ENCODE measurements around the gene FAIM2.

Gene FAIM2

DNA sequence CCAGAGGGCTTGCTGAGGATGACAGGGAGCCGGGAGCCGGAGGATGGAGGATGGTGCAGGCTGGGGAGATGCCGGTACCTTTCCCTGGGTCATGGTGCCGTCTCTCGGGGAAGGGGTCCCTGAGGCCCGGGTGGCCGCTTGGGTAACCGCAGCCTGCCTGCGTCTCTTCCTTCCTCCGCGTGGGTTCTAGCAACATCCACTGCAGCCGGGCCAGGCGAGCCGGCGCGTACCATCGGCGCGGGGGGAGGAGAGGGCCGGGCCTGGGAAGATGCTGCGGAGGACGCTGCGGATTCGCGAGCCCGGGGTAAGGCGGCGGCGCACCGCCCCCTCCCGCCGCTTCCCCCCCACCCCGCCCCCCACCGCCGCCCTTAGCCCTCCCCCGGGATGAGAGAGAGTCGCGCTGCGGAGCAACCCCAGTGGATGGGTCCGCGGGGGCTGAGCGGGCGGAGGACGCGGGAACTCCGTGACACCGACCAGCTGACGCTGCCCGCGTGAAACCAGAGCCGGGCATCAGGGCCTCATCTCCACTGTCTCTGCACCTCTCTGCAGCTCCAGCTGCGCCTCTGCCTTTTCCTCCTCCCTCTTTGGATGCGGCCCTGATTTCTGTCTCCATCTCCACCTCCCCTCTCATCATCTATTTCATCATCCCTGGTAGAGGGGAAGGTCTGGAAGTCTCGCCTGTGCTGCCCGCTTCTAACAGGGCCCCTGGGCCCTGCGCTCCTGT, at the start of gene FAIM2:
Gene FAIM2 (minus strand): TSS at position 201 of the 724 bp plus-strand sequence. CDS start 108 bp downstream, at position 93.
- no peak for DNase-seq

DNA sequence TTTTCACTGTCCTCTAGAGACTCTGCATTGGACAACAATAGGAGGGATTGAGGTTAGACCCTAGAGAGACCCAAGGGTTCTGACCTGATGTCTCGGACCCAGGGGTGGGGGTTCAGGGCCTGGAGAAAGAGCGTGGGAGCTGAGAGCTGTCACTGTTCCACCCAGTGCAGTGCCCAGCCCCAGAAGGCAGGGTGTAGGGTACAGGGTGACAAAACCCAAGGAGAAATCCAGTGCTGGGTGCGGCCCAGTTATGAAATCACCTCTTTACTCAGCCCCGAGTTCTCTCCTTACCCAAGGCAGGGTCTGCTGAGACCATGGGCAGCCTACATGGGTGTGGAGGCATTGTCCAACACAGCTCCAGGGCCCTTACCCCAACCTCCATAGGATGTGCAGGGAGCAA, 49.5 kb upstream of the FAIM2 start:
- DNase-seq: no peak

DNA sequence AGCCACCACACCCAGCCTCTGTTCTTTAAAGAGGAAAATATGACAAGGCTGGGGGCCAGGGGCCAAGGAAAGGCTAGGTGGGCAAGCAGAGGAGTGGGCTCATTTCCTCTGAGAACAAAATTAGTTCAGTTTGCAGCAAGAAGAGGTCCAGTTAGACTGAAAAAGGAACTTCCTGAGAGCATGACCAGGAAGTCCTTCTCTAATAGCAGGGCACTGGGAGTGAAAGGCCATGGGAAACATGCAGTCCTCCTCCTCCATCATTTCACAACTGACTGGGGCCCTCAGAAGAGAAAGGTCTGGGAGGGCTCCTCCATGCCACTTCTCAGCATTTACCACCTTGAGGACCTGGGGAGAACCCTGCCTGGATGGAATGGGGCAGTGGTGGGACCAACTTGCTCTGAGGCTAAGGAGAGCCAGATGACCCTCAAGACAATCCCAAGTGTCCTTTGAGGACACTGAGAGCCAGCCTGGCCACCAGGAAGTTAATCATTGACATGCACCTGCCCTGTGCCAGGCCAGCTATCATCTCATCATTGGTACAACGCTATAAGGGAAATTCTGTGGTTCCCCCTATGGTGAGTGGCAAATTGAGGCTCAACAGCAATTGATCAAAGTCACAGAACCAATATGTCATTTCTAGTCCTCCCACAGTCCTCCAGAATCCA, 48.8 kb upstream of the FAIM2 start:
- no peak for DNase-seq

DNA sequence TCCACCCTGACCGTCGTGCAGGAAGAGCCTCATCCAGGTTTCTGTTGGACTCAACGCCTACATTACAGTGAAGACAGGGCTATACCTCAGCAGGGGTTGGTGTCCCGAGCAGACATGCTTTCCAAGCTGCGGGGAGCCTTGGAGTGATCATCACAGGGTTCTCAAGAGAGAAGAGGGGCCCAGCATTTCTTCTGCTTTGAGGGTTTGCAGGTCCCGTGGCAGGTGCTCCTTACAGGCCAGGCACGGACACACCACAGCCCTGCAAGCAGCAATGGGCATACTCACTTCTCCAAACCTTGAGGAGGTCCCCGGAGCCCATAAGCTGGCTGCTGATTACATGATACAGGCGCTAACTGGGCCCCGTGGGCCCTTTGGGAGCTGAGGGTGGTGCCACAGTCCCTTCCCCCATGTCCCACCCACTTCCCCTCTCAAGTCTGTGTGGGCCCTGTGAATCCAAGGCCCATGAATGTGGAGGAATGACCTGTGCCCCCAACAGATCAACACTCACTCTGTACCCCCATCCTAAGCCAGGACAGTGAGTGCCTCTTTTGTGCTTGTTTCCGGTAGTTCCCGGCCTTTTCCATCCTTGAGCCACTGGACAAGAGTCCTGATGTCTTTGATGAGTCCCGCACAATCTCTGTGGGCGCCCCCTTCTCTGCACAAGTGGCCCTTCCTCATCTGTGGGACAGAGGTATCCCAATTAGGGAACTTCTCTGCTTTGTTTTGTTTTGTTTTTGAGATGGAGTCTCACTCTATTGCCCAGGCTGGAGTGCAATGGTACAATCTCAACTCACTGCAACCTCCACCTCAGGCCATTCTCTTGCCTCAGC, 47.9 kb upstream of the FAIM2 start:
- no peak for DNase-seq

DNA sequence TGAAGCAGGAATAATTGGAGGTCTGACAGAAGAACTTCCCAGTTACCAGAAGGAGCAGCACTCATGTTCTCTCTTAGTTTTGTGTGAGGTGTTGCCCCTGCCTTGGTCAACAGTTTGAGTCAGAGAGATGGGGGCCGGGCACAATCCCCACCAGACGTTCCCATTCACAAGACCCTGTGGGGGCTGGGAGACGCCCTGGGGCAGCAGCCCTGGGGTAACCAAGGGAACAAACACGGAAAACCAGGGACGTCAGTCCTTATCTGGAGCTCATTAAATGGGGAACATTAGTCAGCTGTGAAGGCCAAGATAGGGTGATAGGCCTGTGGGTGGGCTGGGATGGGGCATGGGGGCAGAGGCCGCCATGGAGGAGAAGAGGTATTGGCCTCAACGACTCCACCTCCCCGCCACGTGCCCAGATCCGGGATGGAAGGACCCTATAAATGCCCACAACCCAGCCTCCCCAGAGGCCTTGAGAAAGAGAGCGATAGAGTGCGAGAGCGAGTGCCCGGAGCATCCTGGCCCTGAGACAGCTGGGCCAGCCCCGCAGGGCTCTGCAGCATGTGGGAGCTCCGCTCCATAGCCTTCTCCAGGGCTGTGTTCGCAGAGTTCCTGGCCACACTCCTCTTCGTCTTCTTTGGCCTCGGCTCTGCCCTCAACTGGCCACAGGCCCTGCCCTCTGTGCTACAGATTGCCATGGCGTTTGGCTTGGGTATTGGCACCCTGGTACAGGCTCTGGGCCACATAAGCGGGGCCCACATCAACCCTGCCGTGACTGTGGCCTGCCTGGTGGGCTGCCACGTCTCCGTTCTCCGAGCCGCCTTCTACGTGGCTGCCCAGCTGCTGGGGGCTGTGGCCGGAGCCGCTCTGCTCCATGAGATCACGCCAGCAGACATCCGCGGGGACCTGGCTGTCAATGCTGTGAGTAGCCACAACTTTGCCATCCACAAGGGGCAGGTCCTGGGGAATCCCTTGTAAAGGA, 46.9 kb upstream of the FAIM2 start, which contains the start of gene AQP2:
Gene AQP2 (plus strand): TSS at position 465 of the 979 bp plus-strand sequence. CDS start 94 bp downstream, at position 559.
- no peak for DNase-seq

DNA sequence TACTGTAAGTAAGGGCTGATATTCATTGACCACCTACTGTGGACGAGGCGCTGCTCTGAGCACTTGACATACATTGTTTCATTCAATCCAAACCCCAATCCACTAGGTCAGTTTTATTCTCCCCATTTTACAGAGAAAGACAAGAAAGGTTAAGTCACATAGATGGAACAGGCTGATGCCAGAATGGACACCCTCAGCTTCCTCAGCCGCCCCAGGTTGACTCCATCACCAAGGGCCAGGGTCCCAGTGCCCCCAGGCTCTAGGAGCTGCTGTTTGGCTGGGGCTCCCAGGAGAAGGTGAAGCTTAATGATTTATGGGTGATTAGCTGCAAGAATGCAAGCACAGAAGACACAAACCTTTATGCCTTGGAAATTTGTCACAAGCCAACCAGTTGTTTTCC, 46.2 kb upstream of the FAIM2 start:
- DNase-seq: no peak

DNA sequence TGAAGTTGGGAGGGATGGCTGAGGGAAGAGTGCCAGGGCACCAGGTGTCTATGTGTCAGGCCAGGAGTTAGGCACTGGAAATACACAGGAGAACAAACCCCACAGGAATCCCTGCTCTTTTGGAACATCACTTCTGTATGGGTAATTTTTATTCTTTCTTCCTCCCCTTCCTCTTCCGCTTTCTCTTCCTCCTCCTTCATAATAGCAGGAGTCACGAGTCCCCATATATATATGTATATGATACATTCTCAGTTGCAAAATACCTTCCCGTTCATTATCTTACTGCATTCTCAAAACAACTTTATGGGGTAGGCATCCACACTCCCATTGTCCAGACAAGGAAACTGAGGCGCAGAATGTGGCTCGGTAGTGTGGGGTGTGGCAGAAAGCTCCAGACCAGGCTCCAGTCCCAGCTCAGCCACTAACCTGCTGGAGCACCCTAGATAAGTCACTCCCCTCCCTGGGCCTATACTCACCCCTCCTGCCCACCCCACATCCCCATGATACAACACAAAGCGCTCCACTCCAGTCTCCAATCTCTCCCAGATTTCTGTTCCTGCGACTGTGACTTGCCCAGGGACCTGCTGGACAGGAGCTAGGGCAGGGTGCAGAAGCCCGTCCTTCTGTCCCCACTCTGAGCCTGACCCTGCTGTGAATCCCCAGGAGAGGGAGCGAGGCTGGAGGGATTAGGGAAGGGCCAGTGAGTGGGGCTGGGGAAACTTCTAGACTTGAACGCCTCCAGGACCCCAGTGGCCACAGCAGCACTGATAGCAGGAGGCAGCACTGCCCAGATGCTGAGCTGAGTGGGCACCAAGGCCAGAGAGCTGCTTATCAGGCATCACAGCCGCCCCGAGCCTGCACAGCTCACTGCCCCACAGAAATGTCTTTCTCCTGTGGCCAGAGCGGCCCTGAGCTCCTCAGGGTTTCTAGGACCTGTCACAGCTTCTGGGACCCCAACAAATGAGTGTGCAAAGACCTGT, 45.5 kb upstream of the FAIM2 start:
- DNase-seq: no peak

DNA sequence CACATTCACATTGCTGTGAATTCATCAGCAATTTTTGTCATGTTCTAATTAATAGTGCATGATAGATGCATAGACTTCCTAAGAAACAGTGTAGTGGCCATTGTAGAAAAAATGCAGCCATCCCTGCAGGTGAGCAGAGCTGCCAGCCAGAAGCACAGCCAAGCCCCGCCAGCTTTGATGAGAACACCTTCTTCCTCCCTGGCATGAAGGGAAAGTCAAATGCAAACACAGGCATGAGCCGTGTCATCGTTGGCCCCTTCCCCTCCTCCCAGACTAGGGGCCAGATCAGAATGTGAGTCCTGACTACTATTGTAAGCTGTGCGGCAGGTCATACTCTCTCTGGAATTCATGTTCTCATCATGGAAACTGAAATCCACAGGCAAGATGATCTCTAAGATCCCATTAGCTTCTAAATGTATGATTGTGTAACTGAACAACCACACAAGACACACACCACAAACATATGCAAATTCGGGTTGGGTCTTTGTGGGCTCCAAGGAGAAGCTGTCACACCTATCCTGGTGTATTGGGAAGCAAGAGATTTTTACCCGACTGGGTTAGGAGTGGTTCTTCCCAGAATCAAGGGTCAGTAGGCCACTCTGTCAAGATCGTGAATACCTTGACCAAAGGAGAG, 44.0 kb upstream of the FAIM2 start:
- no peak for DNase-seq

DNA sequence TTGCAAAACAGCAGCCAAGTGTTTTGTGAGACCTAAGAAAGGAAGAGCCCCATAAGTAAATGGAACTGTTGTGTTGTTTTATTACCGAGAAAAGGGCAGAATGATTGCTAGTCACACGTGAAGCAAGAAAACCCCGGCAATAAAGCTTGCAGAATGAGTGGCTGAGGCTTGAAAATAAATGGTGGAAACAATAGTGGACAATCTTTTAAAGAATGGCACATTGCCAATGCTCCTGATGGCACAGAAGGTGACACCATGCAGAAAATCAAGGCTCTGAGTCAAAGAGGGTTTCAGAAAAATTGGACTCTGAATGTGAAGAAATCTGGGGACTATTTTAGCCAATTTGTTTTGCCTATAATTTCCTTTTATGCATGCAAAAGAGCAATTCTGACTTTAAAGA, 42.8 kb upstream of the FAIM2 start:
- no peak for DNase-seq

DNA sequence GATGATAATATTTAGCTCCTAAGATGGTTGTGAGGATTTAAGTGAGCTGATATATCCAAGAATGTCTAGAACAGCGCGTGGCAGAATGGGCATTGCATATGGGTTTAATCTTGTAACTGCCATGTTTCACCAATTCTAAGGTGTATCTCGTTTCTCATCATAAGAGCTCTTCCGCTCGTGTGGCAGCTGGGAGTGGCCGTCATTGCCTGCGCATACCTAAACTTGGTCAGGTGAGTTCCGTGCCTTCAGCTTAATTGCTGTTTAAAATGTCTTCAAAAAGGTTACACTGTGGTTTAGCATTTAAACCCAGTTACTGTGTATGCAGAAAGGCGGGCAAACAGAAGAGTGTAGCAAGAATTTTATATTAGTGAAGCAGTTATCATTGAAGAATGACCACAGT, 42.4 kb upstream of the FAIM2 start:
- DNase-seq: no peak

DNA sequence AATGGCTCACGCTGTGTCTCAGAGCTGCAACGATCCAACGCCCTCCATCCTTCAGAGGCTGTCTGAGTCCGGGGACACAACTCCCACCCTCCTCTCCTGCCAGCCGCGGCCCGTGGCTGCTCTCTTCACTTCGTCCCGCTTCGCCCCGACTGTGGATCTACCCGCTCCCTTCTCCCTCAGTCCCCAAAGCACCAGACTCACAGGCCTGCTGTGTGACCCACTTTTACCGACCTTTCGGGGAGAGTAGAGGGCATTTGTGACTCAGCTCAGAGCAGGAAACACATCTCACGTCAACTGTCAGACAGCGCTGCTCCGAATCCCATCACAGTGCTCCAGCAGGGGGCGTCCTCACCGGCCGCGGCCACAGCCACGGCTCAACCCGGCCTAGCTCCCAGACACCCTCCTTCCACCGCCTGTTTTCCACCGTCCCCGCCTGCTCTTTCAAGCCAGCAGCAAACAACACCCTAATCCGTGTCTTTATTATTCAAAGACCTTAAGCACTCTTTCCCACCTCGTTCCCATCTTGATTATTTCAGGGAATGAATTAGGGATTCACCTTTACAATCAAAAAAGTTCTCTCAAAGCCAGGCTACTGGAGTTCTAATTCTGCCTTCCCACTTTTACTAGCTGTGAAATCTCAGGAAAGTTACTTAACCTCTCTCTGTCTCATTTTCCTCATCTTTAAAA, 41.8 kb upstream of the FAIM2 start:
- DNase-seq: peak; percentile 71

DNA sequence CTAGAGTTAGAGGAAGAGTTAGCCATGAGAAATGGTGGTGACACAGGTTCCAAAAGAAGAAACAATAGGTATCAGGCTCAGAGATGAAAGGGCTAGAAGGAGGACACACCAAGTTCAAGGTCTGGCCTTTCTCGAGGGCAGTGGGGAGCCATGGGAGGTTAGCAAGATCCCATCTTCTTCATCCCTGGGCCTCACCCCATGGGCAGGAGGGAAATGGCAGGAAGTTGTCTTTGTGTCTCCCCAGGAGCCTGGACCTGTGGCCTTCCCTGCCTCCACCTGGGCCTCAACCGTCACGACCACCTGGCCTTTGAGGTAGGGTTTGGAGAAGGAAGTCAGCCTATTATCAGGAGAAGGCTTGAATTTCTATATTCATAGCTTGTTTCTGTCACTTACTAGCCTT, 41.0 kb upstream of the FAIM2 start:
- no peak for DNase-seq

DNA sequence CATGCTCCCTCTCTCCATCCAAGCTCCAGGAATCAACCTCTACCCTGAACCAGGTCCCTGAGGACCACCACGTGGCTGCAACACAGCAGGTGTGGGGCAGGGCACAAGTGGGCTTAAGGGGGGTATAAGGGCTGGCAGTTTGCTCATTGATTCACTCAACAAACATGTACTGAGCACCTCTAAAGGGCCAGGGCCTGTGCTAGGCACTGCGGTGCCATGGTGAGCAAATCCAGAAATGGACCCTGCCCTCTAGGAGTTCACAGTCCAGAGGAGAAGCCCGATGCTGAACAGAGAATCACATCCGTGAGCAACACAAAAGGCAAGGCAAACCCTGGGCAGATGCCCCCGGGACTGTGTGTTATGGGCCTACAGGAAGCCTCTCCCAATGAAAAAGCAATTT, 40.3 kb upstream of the FAIM2 start:
- no peak for DNase-seq

DNA sequence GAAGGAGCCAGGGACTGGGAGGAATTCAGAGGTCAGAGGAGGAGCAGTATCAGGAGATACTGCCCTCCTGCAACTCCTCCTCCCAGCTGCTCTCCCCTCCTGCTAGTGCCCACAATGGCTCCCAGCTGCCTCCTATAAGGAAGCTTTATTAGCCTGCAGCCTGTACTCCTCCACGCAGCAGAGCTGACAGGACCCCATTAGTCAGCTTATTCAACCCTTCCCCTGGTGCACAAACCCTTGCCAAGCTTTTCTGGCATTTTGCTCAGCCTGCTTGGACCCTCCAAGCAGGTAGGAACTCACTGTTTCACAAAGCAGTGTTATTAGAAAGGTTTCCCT, 39.9 kb upstream of the FAIM2 start:
- DNase-seq: no peak

DNA sequence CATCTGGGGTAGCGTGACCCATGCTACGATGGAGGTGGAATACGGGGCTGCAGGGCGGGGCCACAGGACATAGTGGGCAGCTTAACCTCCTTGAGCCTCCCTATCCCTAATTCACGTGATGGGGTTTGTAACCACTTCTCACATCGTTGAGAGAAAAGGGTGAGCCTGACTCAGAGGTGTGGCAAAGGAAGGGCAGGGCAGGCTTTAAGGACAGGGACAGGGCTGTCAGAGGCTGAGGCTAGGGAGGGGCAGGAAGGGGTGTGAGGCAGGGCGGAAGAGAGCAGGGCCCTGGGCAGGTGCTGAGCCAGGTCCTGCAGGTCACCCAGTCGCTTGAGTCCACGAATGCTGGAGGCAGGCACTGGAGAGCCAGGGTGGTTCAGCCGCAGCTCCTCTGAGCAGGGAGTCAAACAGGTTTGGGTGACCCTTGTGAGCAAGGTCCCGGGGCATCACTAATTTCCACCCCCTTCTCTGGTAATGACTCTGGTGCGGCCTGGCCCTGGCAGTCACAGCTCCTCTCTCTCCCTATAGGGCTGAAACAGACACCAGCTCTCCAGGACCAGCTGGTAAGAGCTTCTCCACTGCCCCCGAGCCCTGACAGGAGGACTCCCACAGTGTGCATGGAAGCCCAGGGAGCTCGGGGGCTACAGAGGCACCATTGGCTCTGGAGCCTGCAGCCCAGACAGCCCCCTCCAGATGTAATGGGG, 39.4 kb upstream of the FAIM2 start:
- no peak for DNase-seq

DNA sequence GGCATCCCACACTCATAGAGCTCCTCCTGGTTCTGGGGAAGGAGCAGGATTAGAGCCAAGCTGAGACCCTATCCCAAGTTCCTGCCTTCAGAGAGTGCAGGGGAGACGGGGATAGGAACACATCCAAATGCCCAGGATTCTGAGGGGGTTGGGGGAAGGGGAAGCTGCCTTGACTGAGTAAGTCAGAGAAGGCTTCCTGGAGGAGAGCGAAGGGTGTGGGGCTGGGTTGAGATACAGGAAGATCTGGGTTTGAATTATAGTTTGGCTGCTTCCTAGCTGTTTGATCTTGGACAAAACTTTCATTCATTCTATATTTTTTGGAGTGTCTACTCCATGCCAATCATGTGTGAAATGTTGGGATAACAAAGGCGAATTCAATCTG, 38.8 kb upstream of the FAIM2 start:
- DNase-seq: no peak

DNA sequence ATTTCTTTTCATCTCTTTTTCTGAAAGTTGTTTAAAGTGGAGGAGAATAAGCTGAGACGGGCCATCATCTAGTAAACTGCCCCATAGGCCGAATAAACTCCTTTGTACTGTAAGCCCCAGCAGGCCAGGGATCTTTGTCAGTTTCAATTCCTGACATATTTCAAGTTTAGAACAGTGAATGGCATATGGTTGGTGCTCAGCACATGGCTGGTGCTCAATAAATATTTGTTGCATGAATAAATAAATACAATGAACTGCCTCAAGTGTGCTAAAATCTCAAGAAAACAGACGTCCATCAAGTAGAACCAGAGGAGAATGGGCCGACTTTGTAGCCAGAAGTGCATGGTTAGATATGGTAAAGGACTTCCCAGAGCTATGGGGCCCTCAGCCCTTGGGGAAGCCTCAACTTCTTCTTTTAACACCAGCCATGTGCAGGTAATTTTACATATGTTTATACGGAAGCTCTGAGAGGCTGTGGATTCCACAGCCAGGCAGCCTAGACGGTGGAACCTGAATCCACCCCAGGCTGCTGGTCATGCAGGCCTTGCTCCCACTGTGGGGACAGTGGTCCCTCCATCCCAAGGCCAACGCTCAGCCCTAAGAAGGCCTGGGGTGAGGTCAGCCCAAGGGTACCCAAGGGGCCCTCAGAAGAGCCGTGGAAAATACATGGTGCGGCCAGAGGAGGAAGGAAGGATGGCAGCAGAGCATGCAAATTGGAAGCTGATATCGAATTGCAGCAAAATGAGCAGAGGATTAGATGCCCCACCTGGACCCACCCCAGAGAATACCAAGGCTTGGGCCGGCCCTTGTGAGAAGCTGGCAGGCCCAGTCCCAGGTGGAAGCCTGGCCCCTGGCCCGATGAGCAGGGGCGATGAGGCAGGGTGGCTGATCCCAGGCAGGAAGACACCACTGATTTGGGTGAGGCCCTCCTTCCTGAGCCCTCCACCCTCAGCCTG, 38.1 kb upstream of the FAIM2 start:
- DNase-seq: no peak

DNA sequence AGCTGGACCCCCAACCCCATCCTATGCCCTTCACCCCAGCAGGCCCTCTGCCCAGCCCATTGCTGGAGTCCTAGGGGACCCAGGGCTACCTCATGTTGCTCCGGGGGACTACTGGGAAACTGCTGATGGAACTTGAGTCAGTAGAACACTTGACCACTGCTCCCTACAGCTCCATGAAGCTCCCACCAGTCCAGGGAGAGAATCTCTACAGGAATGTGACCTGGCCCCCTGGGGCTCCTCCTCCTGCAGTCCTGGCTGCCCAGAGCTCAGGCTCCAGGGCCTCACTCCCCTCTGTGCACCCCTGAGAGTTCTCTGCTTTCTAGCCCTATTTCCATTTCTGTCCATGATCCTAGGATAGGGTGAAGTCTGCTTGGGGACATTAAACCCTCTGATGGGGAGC, 36.0 kb upstream of the FAIM2 start:
- no peak for DNase-seq
